LoVo (cell line): ENCODE measurements around the gene DPYSL4.

Experiments
- DNase-seq: peaks from one replicate; pipeline ENCODE4 v3.0.0-alpha.2; 2016; ENCODE audit warnings: low spot score

DPYSL4 gene

DNA sequence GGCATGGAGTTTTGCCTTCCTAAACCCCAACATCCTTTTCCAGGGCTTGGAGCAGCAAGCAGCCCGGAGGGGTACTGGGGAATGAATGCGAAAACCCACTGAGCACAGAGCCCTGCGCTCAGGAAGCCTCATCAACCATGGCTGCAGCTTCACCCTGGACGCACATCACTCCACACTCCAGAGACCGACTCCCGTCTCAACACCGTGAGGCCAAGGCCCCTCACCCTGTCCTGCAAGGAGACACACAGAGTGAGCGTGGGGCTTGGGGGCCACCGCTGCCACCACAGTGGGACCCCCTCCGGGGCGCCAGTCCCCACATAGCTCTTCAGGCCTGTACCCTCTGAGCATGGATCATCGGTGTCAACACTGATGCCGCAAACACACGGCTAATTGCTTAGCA, 41.9 kb downstream of the DPYSL4 start:
- no peak for DNase-seq

GRCh38 chr10:132229096-132229495, 42.3 kb downstream of the DPYSL4 start:
- no peak for DNase-seq

DNA sequence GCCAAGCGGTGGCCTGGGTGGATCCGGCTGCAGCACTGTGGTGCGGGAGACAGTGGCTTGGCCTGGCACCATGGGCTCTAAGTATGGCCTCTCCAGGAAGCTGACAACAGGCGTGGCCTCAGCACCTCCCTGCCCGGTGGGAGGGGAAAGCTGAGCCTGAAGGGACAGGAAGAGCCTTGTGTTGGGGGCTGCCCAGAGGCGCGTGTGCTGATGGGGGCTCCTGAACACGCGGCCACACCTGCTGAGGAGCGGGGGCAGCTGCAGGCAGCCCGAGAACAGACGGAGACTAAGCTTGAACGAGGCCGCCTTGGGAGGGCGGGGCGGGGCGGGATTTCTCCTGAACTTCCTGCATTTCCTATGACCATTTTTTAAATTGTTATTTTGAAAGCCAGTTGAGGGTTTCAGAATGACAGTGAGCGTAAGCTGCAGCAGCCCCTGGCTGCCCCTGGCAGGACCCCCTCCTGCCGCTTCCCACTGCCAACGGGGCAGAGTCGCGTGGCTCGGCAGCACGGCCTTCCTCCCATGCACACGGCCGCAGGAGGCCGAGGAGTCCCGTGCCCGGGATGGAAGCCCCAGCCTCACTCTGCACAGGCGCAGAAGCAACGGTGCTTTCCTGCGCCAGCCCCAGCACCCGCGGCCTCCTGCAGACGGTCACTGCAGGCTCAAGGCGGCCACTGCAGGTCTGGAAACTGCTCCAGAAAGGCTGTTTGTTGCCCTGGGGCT, 43.2 kb downstream of the DPYSL4 start:
- no peak for DNase-seq

DNA sequence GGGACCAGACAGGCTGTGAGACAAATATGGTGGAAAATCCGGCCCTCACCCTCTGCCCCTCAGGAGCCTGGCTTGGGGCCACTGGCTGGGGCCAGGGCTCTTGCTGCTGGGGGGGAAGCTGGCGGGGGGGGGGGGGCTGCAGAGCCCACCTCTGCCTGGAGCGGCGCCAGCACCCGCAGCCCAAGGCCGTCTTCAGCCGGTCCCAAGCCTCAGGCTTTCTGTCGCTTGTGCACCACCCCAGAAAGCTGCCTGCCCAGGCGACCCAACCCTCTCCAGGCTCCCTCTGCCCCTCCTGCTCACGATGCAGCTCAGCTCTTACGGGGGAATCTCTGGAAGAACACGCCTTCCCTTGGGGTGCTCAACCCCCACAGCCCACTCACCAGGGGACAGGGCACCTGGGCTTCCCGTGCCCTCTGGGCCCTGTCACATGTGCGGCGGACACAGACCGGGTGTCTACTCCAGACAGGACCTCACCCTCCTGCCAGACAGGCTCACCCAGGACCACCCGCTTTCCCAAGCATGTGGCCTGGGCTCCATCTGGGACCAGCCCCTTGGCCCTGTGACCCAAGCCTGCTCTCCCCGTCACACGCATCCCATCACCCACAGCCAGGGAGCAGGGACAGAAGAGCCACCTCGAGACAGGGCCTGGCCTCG, 43.9 kb downstream of the DPYSL4 start:
- DNase-seq = no peak

- DNase-seq = no peak
Measured at GRCh38 chr10:132231656-132232022, 44.9 kb downstream of the DPYSL4 start.

- no peak for DNase-seq
Measured at GRCh38 chr10:132232023-132232951, 45.5 kb downstream of the DPYSL4 start.

DNA sequence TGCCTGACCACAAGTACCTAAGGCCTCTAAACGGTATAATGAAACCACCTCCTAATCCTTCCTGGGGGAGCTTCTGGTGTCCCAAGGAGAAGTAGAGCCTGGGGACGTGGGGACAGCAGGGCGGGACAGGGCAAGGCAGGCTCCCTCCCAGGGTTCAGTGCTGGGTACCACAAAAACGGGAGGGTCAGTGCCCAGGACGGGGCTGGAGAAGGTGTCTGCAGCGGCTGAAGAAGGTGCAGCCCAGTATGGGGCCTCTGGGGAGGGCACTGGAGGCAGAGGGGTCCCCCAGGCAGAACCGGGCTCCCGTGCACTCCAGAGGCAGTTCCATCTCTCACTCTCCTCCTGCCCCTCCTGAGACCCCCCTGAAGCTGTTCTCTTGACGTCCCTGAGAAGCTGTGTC, 46.2 kb downstream of the DPYSL4 start:
- no peak for DNase-seq

GRCh38 chr10:132233501-132234085, 46.8 kb downstream of the DPYSL4 start:
- no peak for DNase-seq

- no peak for DNase-seq
Measured at GRCh38 chr10:132234860-132235259, 48.1 kb downstream of the DPYSL4 start.

DNA sequence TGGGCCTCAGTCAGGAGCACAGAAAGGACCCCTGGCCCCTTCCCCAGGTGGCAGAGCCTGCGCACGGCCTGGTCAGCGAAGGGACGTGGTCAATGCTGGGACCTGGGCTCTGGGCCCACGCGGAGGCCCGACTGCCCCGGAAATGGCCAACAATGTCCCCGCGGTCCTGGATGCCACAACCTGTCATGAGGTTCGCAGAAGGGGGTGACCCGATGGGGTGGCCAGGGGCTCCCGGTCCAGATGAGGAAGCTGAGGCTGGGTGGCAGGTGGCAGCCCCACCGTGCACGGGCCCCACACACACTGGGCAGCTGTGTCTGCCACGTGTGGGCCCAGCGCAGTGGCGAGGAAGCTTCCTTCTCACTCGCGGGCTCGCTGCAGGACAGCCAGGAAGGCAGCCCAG, 49.4 kb downstream of the DPYSL4 start:
- DNase-seq = no peak

DNA sequence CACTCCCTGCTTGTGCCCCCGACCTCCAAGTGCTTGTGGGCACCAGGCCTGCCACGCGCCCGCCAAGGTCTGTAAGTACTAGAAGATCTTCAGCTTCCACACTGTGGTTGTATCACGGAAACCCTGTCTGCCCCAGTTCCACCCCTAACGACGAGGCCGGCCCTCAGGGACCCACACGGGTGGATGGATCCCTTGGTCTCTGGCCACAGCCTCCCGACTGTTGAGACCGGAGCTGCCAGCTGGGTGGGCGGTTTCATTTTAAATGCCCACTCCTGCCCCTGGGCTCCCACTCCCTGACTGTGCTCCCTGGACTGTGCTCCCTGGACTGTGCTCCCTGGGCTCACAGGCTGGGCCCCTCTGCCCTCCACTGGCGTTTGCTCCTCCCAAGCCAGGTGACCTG, 50.1 kb downstream of the DPYSL4 start:
- DNase-seq = no peak

- DNase-seq = no peak
Measured at GRCh38 chr10:132237396-132237795, 50.6 kb downstream of the DPYSL4 start.

- DNase-seq = no peak
Measured at GRCh38 chr10:132237871-132238270, 51.1 kb downstream of the DPYSL4 start.

DNA sequence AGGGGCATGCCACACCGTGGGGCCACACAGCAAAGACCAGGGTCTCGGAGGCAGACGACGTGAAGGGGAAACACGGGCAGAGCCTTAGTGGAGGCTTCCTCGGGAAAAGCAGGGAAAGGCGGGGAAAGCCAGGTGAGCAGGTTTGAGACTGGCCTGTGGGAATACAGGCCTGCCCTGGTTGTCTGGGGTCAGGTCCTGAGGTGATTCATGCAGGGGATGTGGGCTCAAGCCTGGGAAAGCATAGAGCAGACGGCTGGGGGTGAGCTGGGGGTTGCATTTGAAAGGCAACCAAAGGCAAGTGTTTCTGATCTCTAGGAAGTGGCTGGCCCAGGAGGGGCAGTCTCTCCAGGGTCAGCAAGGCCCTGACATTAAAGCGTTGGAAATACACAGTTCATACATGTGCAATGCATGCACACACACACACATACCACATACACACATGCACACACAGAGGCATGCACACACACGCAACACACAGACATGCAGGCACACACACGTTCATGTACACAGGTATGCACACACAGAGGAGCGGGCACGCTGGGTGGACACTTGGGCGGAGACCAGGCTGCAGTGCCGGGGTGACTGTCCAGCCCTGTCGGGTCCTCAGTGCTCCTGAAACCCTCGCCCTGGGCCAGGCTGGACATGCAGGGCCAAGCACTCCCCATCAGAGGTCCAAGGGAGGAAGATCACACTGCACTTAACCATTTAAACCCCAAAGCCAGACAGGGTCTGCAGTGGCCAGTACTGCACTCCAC, 51.8 kb downstream of the DPYSL4 start:
- no peak for DNase-seq

DNA sequence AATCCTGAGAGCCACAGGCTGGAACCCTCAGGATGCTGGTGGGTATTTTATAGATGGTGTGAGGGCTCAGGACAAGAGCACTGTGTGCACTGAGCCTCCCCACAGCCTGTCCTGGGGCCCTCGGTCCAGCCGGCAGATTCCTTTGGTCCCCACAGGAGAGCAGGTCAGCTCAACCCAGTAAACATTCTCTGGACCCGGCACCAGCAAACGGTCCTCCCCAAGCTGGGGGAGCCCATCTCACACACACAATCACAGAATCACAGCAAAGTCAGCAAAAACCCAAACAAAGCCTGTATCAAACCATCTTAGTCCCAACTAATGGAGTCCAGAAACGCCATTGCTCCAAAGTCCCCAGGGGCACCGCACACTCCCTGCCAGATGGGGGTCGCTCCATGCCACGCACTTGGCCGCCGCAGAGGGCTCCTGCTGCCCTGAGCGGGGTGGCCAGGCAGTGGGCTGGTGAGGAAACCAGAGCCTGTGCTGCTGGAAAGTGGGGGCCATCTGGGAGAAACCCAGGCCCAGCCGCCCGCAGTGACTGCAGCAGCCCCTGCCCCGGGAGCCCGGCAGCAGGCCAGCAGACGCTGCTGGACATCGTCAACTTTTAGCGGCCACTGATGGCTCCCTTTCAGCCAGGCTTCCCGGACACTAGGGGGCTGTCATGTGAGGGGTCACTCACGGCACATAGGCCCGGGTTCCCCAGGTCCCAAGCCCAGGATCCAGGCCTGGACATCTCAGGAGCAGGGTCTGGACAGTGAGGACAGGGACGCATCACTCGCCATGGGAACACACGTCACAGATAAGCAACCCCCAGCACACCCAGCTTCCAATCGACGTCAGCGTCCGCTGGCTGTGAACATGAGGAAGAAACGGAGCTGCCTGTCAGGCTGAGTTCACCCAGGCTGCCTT, 52.6 kb downstream of the DPYSL4 start:
- no peak for DNase-seq

- DNase-seq = no peak
Measured at GRCh38 chr10:132240156-132240555, 53.4 kb downstream of the DPYSL4 start.

DNA sequence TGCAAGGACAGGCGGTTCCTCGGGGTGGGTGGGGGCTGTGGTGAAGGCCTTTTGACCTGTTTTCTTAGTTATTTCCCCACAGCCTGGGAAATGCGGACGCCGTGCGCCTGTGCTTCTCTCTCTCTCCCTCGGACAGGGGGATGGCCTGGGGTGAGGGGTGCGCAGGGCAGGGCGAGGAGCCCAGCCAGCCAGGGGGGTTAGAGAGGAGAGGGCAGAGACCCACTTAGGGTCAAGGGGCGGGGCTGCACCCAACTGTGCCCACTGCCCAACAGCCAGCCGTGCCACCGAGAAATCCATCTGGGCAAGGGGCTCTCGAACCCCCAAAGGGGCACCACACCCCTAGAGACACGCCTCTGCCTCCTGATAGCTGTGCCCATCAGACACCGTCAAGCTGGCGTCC, 53.8 kb downstream of the DPYSL4 start:
- DNase-seq = no peak

DNA sequence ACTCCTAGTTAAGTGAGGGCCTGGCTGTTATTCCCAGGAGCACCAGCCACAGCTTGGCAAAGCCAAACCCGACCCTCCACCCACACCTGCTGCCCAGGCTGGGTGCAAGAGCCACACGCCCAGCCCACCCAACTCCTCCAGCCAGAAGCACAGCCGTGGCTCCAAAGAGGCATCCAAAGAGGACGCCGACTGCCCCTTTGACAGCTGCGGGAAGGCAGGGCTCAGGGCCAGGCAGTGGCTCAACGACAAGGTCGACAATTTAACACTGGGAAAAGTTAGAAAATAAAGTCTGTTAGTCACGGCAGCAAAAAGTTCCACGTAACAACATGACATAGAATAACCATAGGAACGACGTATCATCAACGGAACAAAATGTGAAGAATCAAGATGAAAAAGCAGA, 54.3 kb downstream of the DPYSL4 start:
- no peak for DNase-seq

DNA sequence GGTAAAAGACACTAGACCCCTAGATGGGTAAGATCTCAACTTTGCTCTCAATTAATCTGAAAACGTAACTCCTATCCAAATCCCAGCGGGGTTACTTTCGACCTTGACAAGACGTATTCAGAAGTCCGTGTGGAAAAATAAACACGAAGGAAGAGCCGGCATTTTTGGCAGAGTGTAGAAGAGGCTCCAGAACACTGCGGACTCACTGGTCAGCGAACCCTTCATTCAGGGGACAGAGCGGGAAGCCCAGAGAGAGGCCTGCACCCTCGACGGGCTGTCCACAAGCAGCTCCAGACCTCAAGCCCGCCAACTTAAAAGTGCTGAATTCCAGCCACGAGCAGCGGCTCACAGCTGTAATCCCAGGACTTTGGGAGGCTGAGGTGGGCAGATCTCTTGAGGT, 54.7 kb downstream of the DPYSL4 start:
- no peak for DNase-seq

DNA sequence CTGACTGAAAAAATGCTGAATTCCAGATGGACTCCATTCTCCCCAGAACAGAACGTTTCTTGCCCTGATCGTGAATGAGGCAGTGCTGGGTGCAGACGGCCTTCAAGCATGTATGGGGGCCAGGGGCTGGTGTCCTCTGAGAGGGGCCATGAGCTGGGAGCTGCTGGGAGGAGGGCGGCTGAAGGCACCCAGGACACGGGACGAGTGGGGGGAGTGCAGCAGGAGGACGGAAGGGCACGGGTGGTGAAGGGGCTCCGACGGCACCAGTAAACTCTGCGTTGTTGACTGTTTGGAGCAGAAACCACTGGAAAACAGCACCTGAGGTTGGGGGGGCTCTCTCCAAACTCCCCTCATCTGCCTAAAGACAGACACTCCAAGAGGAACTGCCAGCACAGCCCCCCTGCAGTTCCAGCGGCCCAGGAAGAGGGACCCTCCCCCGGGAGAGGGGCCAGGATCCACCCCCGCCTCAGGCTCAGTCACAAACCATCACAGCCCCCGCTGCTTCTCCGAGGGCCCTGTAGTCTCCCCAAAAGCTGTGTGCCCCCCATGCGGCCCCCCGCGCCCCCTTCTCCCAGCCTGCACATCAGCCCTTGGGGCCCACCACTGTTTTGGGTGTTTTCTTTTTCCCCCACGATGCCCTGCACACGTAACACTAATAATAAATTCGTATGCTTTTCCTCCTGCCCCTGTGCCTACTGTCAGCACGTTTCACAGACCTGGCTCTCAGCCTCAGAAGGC, 55.5 kb downstream of the DPYSL4 start:
- no peak for DNase-seq
